ENCODE data around the gene CCDC171.
"Not testable (repeated sequence)": the region's sequence is repeated elsewhere in the genome, so short reads cannot be mapped to it uniquely, and the experiment has no call there.

The CCDC171 gene

GRCh38 chr9:15764131-15764530 lies 211.3 kb downstream of the CCDC171 start:
- no peak for FAIRE-seq

- FAIRE-seq = no peak
Observed at GRCh38 chr9:15769547-15769946, 216.7 kb downstream of the CCDC171 start.

GRCh38 chr9:15778861-15779260 lies 226.0 kb downstream of the CCDC171 start:
- no peak for FAIRE-seq

GRCh38 chr9:15782106-15782505 lies 229.3 kb downstream of the CCDC171 start:
- FAIRE-seq = no peak

GRCh38 chr9:15785584-15785983 lies 232.7 kb downstream of the CCDC171 start:
- FAIRE-seq = no peak

- no peak for FAIRE-seq
Observed at GRCh38 chr9:15786616-15787015, 233.8 kb downstream of the CCDC171 start.

- not testable (repeated sequence) for FAIRE-seq
Observed at GRCh38 chr9:15810219-15810899, 257.5 kb downstream of the CCDC171 start.

- no peak for FAIRE-seq
Observed at GRCh38 chr9:15813076-15813475, 260.2 kb downstream of the CCDC171 start.

GRCh38 chr9:15824310-15824709 lies 271.5 kb downstream of the CCDC171 start:
- FAIRE-seq = no peak

GRCh38 chr9:15831384-15831783 lies 278.5 kb downstream of the CCDC171 start:
- FAIRE-seq = no peak

- FAIRE-seq = no peak
Observed at GRCh38 chr9:15834541-15834940, 281.7 kb downstream of the CCDC171 start.

GRCh38 chr9:15837079-15837679 lies 284.3 kb downstream of the CCDC171 start:
- peak; percentile 94 for FAIRE-seq

GRCh38 chr9:15842051-15842450 lies 289.2 kb downstream of the CCDC171 start:
- no peak for FAIRE-seq

- no peak for FAIRE-seq
Observed at GRCh38 chr9:15843316-15843715, 290.5 kb downstream of the CCDC171 start.

GRCh38 chr9:15843931-15844330 lies 291.1 kb downstream of the CCDC171 start:
- no peak for FAIRE-seq

GRCh38 chr9:15846611-15847010 lies 293.8 kb downstream of the CCDC171 start:
- FAIRE-seq = no peak

GRCh38 chr9:15849871-15850270 lies 297.0 kb downstream of the CCDC171 start:
- no peak for FAIRE-seq

- no peak for FAIRE-seq
Observed at GRCh38 chr9:15851766-15852165, 298.9 kb downstream of the CCDC171 start.

- FAIRE-seq = no peak
Observed at GRCh38 chr9:15856591-15856990, 303.7 kb downstream of the CCDC171 start.

GRCh38 chr9:15867334-15867733 lies 314.5 kb downstream of the CCDC171 start:
- no peak for FAIRE-seq

GRCh38 chr9:15867988-15868387 lies 315.1 kb downstream of the CCDC171 start:
- FAIRE-seq = no peak

GRCh38 chr9:15873573-15874177 lies 320.8 kb downstream of the CCDC171 start:
- peak; percentile 98 for FAIRE-seq

GRCh38 chr9:15882328-15882727 lies 329.5 kb downstream of the CCDC171 start:
- no peak for FAIRE-seq

- FAIRE-seq = no peak
Observed at GRCh38 chr9:15882883-15883282, 330.0 kb downstream of the CCDC171 start.
